Hematopoietic multipotent progenitor cell treated with erythropoietin and hydrocortisone succinate and interleukin-3 and kit ligand, for 17 days (in vitro differentiated cells): Measurements from ENCODE around the gene LGALS7.
"Not testable (repeated sequence)": the region's sequence is repeated elsewhere in the genome, so short reads cannot be mapped to it uniquely, and the experiment has no call there.

Source experiments
- DNase-seq: peaks from one replicate; pipeline ENCODE4 v3.0.0-alpha.2; 2015; ENCODE audit warnings: low spot score

The LGALS7 gene

GRCh38 chr19:38773469-38774177, at the start of gene LGALS7:
TSS of gene LGALS7 (minus strand) at chr19:38773517. CDS start at chr19:38773492, 25 bp downstream.
- DNase-seq, result no peak

- not testable (repeated sequence) for DNase-seq
These were observed 48.0 kb upstream of the LGALS7 start for GRCh38 chr19:38821230-38821825.

- DNase-seq, result no peak
These were observed 46.1 kb upstream of the LGALS7 start for GRCh38 chr19:38819231-38819920.

- DNase-seq, result no peak
These were observed 43.8 kb upstream of the LGALS7 start for GRCh38 chr19:38817081-38817480.

GRCh38 chr19:38816131-38816750, 42.9 kb upstream of the LGALS7 start:
- no peak for DNase-seq

- no peak for DNase-seq
These were observed 42.0 kb upstream of the LGALS7 start for GRCh38 chr19:38815059-38816001.

- not testable (repeated sequence) for DNase-seq
These were observed 40.6 kb upstream of the LGALS7 start for GRCh38 chr19:38813932-38814331.

- no peak for DNase-seq
These were observed 40.0 kb upstream of the LGALS7 start for GRCh38 chr19:38813323-38813722.

GRCh38 chr19:38812841-38813320, 39.6 kb upstream of the LGALS7 start, which contains the start of gene LGALS4:
TSS of gene LGALS4 (minus strand) at chr19:38812945. CDS start at chr19:38812886, 59 bp downstream.
- DNase-seq, result no peak

GRCh38 chr19:38812009-38812840, 38.9 kb upstream of the LGALS7 start:
- no peak for DNase-seq

- DNase-seq, result no peak
These were observed 36.4 kb upstream of the LGALS7 start for GRCh38 chr19:38809592-38810252.

GRCh38 chr19:38808741-38809140, 35.4 kb upstream of the LGALS7 start:
- no peak for DNase-seq

- DNase-seq, result not testable (repeated sequence)
These were observed 34.2 kb upstream of the LGALS7 start for GRCh38 chr19:38807374-38808098.

GRCh38 chr19:38806371-38806770, 33.1 kb upstream of the LGALS7 start:
- DNase-seq, result no peak

GRCh38 chr19:38805180-38805579, 31.9 kb upstream of the LGALS7 start:
- DNase-seq, result no peak

- no peak for DNase-seq
These were observed 30.2 kb upstream of the LGALS7 start for GRCh38 chr19:38803543-38803942.

- no peak for DNase-seq
These were observed 28.2 kb upstream of the LGALS7 start for GRCh38 chr19:38801359-38802095.

GRCh38 chr19:38800577-38801347, 27.4 kb upstream of the LGALS7 start:
- no peak for DNase-seq
